Loucy (cell line): ENCODE data around the gene NSL1.

Source experiments
- EZH2phosphoT487 ChIP-seq: fragments of 200-600 bp; IDR thresholded peaks from 2 replicates; pipeline ENCODE4 v1.6.1; 2018; ENCODE audit warnings: antibody characterized with exemption, mild to moderate bottlenecking, moderate library complexity, borderline replicate concordance
- TF ChIP-seq, protein P1 (sequence below): fragments of 200-600 bp; sonication (generic); conservative IDR thresholded peaks from 2 replicates; pipeline ENCODE4 v1.5.1; 2014; ENCODE audit warnings: mild to moderate bottlenecking, antibody characterized with exemption, low read length

- TF ChIP-seq, protein P1, sequence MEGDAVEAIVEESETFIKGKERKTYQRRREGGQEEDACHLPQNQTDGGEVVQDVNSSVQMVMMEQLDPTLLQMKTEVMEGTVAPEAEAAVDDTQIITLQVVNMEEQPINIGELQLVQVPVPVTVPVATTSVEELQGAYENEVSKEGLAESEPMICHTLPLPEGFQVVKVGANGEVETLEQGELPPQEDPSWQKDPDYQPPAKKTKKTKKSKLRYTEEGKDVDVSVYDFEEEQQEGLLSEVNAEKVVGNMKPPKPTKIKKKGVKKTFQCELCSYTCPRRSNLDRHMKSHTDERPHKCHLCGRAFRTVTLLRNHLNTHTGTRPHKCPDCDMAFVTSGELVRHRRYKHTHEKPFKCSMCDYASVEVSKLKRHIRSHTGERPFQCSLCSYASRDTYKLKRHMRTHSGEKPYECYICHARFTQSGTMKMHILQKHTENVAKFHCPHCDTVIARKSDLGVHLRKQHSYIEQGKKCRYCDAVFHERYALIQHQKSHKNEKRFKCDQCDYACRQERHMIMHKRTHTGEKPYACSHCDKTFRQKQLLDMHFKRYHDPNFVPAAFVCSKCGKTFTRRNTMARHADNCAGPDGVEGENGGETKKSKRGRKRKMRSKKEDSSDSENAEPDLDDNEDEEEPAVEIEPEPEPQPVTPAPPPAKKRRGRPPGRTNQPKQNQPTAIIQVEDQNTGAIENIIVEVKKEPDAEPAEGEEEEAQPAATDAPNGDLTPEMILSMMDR = no peak
- no peak for TF ChIP-seq EZH2phosphoT487
These were observed 103.8 kb downstream of the NSL1 start for GRCh38 chr1:212687811-212688210.
